ENCODE results near the gene CCL18.
"Not testable (repeated sequence)": the region's sequence is repeated elsewhere in the genome, so short reads cannot be mapped to it uniquely, and the experiment has no call there.

Gene CCL18

GRCh38 chr17:36071751-36072150 lies 7.7 kb downstream of the CCL18 start:
- no peak for DNase-seq (ENCODE audit: low read depth)

DNA sequence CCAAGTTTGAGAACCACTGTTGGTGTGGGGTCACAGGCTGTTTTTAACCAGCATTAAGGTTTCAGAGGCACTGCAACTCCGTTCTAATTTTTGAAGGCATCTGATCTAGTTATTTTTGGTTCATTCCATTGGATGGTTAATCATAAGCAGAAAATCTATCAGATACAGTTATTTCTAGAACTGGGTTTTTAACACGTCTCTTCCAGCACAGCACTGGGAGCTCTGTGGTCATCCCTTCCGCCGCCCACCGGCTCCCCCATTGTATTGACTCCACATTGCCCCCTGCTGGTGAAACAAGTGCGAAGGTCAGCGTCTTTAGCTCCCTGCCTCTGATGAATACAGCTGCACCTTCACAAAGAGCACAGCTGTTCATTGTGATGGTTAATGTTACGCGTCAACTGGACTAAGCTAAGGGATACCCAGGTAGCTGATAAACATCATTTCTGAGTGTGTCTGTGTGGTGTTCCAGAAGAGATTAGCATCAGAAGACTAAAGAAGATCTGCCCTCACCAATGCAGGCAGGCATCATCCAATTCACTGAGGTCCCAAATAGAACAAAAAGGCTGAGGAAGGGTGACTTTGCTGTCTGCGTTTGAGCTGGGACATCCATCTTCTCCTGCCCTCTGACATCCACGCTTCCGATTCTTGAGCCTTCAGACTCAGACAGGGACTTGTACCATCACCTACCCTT lies 8.5 kb downstream of the CCL18 start:
- peak; percentile 52 for DNase-seq (ENCODE audit: low read depth)

GRCh38 chr17:36074365-36074764 lies 10.3 kb downstream of the CCL18 start:
- DNase-seq (ENCODE audit: low read depth): no peak

GRCh38 chr17:36081681-36082471 lies 17.8 kb downstream of the CCL18 start:
- DNase-seq (ENCODE audit: low read depth): not testable (repeated sequence)

GRCh38 chr17:36082482-36083120 lies 18.5 kb downstream of the CCL18 start:
- DNase-seq (ENCODE audit: low read depth): not testable (repeated sequence)

DNA sequence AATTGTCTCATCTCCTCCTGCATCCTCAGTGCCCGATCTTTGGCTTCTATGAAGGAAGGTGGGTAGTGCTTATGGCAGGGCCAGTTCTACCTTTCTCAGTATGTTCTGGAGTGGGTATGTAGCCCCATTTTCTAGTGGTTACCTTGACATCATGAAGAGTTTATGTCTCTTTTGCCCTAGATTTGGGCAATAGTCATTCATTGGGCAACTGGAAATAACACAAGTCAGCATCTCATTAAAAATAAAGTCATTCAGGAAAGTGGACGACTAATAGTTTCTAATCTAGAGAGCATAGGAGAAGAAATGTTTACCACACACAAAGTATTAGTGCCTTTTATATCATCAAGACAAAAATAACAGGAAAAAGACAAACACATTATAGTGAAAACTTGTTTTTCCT lies 19.6 kb downstream of the CCL18 start:
- DNase-seq (ENCODE audit: low read depth): not testable (repeated sequence)

DNA sequence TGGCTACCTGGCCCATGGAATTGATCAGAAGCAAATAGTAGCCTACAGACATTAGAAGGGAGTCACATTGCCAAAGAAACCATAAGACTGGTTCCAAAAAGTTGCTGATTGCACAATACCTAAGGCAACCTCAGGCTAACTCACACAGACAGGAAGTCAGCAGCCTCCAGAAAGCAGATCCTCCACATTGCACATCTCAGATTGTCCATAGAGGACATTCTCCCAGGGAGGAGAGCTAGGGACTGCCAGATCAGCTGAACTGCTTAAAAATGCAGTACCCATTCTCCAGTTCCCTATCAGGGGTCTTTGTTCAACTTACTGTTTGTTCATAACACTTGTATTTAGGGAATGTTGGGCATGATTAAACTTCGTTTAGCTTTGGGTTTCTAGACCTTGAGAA lies 21.7 kb downstream of the CCL18 start:
- DNase-seq (ENCODE audit: low read depth): no peak

DNA sequence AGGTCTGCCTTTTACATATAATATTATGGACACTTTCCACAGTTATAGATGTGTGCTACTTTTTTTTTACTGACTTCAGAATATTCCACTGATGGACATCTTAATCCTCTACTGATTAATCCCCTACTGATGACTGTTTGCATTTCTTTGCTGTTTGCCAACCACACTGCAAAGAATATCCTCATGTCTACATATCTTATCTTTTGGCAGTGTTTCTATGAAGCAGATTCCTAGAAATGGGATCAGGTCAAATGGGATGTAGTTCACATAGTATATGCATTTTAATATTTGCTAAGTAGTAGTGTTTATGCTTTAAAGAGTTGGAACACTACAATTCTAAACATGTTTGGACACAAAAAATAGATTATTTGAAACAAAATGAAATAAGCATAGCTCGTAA lies 22.7 kb downstream of the CCL18 start:
- DNase-seq (ENCODE audit: low read depth): no peak

DNA sequence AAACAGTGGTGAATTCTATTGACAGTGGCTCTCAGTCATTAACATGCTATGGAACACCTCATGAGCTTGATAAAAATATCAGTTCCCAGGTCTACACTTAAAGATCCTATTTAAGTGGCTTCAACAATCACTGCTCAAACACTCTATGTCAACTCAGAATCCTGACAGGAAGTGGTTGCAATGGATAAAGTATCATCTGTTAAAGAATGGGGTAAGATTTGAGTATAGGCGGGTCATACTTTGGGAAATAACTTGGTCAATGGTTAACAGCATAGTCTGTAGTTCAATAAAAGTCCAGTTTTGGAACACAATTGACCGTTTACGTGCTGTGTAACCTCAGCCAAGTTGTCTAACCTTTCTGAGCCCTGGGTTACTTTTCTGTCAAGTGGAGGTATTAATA lies 23.4 kb downstream of the CCL18 start:
- not testable (repeated sequence) for DNase-seq (ENCODE audit: low read depth)

DNA sequence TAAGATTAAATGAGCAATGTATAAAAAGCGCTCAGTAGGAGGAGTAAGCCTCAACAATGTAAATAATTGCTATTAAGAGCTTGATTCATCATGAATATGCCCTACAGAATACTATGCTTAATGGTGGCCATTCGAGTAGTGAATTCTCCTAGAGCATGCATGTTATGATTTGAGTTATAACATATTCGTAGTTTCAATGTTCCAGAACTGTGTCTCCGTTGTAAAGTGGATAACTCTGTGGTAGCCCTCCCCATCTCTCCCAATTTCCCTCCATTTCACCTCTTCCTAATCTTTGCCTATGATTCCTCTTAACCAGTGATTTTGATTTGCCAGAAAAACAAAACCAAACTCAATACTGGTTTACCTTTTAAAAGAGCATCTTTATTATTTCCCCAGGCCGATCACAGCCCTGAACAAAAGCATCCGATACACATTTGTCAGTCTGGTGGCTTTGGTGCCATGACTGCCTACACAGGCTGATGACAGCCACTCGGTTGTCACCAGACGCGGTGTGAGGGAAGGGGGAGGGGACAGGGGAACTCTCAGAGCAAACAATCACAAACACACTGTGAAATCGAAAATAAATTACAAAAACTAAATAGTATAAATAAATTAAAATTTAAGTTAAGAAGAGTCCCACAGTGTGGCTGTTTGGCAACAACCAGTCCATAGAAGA lies 24.0 kb downstream of the CCL18 start:
- not testable (repeated sequence) for DNase-seq (ENCODE audit: low read depth)

DNA sequence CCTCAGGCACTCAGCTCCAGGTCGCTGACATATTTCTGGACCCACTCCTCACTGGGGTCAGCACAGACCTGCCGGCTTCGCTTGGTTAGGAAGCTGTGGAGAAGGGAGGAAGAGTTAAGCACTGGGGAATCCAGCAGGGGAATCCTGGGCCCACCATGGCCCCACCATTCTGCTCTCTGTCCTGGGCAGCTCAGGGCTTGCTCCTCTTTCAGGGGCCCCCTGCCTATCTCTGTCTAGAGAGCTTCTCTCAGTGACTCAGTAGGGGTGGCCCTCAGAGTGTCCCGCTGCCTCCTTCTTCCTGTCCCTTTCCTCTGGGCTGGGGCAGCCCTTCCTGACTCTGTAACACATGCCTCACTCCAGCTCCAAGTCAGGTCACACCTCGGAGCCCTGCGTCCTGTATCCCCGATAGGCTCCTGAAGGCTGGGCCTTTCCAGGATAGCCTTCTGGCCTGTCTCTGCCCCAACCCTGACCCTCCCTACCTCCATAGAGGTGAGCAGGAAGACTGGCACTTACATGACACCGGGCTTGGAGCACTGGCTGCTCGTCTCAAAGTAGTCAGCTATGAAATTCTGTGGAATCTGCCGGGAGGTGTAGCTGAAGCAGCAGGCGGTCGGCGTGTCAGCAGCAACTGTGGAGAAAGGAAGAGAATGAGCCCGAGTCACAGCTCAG lies 24.7 kb downstream of the CCL18 start:
- DNase-seq (ENCODE audit: low read depth): no peak

DNA sequence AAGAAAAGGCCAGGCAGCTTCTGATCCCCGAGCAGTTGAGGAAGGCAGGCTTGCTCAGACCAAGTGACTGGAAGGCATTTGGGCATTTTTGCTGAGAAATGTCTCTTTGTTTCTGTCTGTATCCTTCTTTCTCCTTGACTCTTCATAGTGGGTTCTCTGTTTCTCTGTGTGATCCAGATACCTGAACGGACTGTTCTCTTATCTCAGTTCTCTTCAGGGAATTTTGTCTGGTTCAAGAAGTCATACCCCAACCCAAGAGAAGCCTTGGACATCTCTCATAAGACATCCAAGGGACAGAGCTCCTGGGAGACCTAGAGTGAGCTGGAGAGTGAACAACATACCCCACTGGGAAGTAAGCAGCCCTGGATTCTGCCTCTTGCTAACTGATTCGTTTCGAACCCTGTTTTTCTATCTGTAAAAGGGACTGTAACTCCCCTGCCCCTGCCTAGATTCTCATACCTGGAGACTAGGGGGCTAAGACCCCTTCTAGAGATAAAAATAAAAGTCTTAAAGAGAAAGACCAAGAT lies 25.3 kb downstream of the CCL18 start:
- no peak for DNase-seq (ENCODE audit: low read depth)

DNA sequence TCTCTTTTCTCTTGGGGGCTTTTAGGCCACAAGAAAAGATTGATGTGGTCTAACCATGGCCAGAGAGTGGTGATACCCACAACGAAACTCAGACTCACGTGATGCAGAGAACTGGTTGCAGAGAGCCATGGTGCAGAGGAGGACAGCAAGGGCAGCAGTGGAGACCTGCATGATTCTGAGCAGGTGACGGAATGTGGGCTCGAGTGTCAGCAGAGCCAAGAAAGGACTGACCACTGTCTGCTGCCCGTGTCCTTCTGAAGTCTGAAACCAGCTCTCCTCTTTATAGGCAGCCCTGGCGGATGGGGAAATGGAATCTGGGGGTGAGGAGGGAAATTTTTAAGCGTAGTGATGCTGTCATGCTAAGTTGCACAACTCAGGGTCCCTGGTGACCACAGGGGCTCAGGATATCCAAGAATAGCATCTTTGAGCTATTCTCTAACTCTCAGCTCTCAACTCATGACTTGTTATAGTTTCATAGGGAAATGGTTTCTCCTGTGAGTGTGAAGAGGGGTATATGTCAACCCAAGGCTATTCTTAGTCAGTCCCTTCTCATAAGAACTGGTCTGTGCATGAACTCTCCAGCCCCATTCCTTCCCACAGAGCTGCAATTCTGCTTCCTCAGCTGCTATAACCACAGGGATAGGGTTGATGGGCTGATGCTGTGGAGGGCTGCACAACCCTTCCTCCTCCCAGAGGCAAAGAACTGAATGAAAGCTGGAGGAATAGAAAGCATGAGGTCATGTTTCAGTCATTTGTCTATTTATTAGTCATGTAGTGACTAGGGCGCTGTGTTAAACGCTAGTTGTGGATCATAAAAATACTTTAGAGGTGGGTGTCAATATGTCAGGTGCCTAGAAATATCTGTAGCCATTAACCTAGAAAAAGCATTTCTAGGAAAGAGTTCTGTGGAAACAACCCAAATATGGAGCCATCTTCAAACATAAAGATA lies 26.1 kb downstream of the CCL18 start, which contains the start of gene CCL3:
TSS of gene CCL3 (minus strand) at position 256 of the 949 bp plus-strand sequence. CDS start at position 171, 85 bp downstream.
- no peak for DNase-seq (ENCODE audit: low read depth)

DNA sequence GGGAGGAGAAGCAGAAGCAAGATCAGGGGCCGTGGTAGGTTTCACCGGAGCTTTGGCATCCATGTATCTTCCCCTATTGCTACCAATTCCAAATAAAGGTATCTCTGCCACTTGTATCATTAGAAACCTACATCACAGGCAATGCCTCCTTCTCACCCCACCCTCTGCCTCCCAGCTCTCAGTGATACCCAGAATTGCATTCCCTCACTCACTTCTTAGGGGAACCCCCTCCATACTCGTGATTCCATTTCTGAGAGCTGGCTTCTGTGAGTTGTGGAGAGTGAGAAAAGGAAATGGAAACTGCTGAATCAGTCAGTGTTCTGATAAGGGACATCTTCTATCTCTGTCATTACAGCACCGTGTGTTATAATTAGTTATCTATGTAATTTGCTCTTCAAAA lies 28.2 kb downstream of the CCL18 start:
- no peak for DNase-seq (ENCODE audit: low read depth)

- DNase-seq (ENCODE audit: low read depth): not testable (repeated sequence)
Measured at GRCh38 chr17:36092715-36093114, 28.6 kb downstream of the CCL18 start.

DNA sequence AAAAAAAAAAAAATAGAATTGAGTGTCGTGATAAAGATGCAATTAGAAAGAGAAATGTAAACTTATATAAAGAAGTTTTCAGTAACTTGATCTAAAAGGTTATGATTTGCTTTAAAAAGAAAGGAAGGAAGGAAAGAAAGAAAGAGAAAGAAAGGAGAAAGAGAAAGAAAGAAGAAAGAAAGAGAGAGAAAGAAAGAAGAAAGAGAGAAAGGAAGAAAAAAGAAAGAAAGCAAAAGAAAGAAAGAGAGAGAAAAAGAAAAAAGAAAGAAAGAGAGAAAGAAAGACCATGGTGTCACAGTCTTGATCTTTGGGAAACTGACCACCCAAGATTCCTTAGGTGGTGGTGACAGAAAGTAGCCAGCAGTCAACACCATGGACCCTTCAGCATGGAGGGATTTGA lies 30.2 kb downstream of the CCL18 start:
- DNase-seq (ENCODE audit: low read depth): no peak

- DNase-seq (ENCODE audit: low read depth): no peak
Measured at GRCh38 chr17:36094746-36095145, 30.7 kb downstream of the CCL18 start.

DNA sequence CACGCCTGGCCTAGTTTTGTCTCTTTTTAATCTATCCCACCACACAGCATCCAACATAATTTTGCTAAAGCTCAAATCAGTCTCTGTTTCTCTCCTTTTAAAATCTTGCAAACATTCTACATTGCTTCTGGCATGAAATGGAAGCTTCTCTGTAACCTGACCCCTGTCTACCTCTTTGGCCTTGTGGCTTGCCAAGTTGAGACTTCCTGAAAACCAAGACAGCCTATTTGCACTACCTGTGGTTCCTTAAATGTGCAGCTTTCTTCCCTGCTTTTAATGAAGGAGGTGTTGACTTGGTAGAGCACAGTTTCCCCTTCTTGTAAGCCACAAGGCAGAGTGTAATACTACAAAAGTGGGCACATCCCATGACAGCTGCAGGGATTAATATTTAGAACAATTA lies 31.9 kb downstream of the CCL18 start:
- no peak for DNase-seq (ENCODE audit: low read depth)

- not testable (repeated sequence) for DNase-seq (ENCODE audit: low read depth)
Measured at GRCh38 chr17:36099004-36099403, 34.9 kb downstream of the CCL18 start.

- DNase-seq (ENCODE audit: low read depth): not testable (repeated sequence)
Measured at GRCh38 chr17:36103401-36103975, 39.4 kb downstream of the CCL18 start, which contains the start of gene CCL4. CCL4 (plus strand) TSS chr17:36103827; CDS start chr17:36103906, 79 bp downstream.

Data from activated T-helper 9 cell treated with anti-CD3 and anti-CD28 coated beads, Interleukin-2, amount 50 U/mL, for 16 hours (primary cell).